ENCODE measurements around the gene AP5B1.

Gene AP5B1

GRCh38 chr11:65803797-65804492, 23.2 kb upstream of the AP5B1 start:
- in situ Hi-C loops (cut with HindIII; ENCODE audit: low pct_ligation_motif_present, low pct_unique_long_range_greater_than_20kb, low sequenced_read_pairs): no loop called here
- no peak for DNase-seq

- in situ Hi-C loops (cut with HindIII; ENCODE audit: low pct_ligation_motif_present, low pct_unique_long_range_greater_than_20kb, low sequenced_read_pairs): no loop called here
- DNase-seq: no peak
Observed at GRCh38 chr11:65802841-65803240, 22.1 kb upstream of the AP5B1 start.

- no peak for DNase-seq
Observed at GRCh38 chr11:65801153-65801987, 20.6 kb upstream of the AP5B1 start.

GRCh38 chr11:65798882-65799281, 18.1 kb upstream of the AP5B1 start:
- in situ Hi-C loops (cut with HindIII; ENCODE audit: low pct_ligation_motif_present, low pct_unique_long_range_greater_than_20kb, low sequenced_read_pairs): no loop called here
- DNase-seq: no peak

More at GRCh38 chr11:65801153-65801987, 20.6 kb upstream of the AP5B1 start:
- in situ Hi-C loops (cut with HindIII; ENCODE audit: low pct_ligation_motif_present, low pct_unique_long_range_greater_than_20kb, low sequenced_read_pairs): no loop called here

- in situ Hi-C loops (cut with HindIII; ENCODE audit: low pct_ligation_motif_present, low pct_unique_long_range_greater_than_20kb, low sequenced_read_pairs): no loop called here
Observed at GRCh38 chr11:65797711-65798110, 16.9 kb upstream of the AP5B1 start.

GRCh38 chr11:65796726-65797601, 16.2 kb upstream of the AP5B1 start:
- in situ Hi-C loops (cut with HindIII; ENCODE audit: low pct_ligation_motif_present, low pct_unique_long_range_greater_than_20kb, low sequenced_read_pairs): no loop called here
- no peak for DNase-seq

More at GRCh38 chr11:65797711-65798110, 16.9 kb upstream of the AP5B1 start:
- no peak for DNase-seq

- DNase-seq: no peak
- in situ Hi-C loops (cut with HindIII; ENCODE audit: low pct_ligation_motif_present, low pct_unique_long_range_greater_than_20kb, low sequenced_read_pairs): no loop called here
Observed at GRCh38 chr11:65794570-65795510, 14.1 kb upstream of the AP5B1 start.

GRCh38 chr11:65793625-65794400, 13.0 kb upstream of the AP5B1 start:
- in situ Hi-C loops (cut with HindIII; ENCODE audit: low pct_ligation_motif_present, low pct_unique_long_range_greater_than_20kb, low sequenced_read_pairs): no loop called here
- no peak for DNase-seq

GRCh38 chr11:65793144-65793581, 12.4 kb upstream of the AP5B1 start:
- no peak for DNase-seq

GRCh38 chr11:65792456-65792855, 11.7 kb upstream of the AP5B1 start:
- in situ Hi-C loops (cut with HindIII; ENCODE audit: low pct_ligation_motif_present, low pct_unique_long_range_greater_than_20kb, low sequenced_read_pairs): no loop called here
- DNase-seq: no peak

More at GRCh38 chr11:65793144-65793581, 12.4 kb upstream of the AP5B1 start:
- in situ Hi-C loops (cut with HindIII; ENCODE audit: low pct_ligation_motif_present, low pct_unique_long_range_greater_than_20kb, low sequenced_read_pairs): no loop called here

- in situ Hi-C loops (cut with HindIII; ENCODE audit: low pct_ligation_motif_present, low pct_unique_long_range_greater_than_20kb, low sequenced_read_pairs): no loop called here
- no peak for DNase-seq
Observed at GRCh38 chr11:65791719-65792213, 11.0 kb upstream of the AP5B1 start.

GRCh38 chr11:65790902-65791650, 10.3 kb upstream of the AP5B1 start:
- in situ Hi-C loops (cut with HindIII; ENCODE audit: low pct_ligation_motif_present, low pct_unique_long_range_greater_than_20kb, low sequenced_read_pairs): no loop called here
- DNase-seq: no peak

GRCh38 chr11:65790104-65790901, 9.5 kb upstream of the AP5B1 start:
- no peak for DNase-seq
- in situ Hi-C loops (cut with HindIII; ENCODE audit: low pct_ligation_motif_present, low pct_unique_long_range_greater_than_20kb, low sequenced_read_pairs): no loop called here

GRCh38 chr11:65789230-65790103, 8.7 kb upstream of the AP5B1 start:
- in situ Hi-C loops (cut with HindIII; ENCODE audit: low pct_ligation_motif_present, low pct_unique_long_range_greater_than_20kb, low sequenced_read_pairs): no loop called here
- DNase-seq: no peak

GRCh38 chr11:65788821-65789220, 8.0 kb upstream of the AP5B1 start:
- in situ Hi-C loops (cut with HindIII; ENCODE audit: low pct_ligation_motif_present, low pct_unique_long_range_greater_than_20kb, low sequenced_read_pairs): no loop called here
- no peak for DNase-seq
